GM12878 (cell line): ENCODE data around the gene CHMP6. TPM values are rescaled to one million over a fixed set of nuclear protein-coding genes. Genes with fewer than 3 reads are reported as not detected.

Experiments
- EED ChIP-seq: sonication (generic); IDR thresholded peaks from 2 replicates; pipeline ENCODE4 v1.6.1; 2016; ENCODE audit warnings: antibody characterized with exemption, low read depth
- GATAD2B ChIP-seq: fragments of 450-650 bp; conservative IDR thresholded peaks from 2 replicates; pipeline ENCODE4 v1.6.1; 2017; ENCODE audit warnings: low read depth, mild to moderate bottlenecking, moderate library complexity
- MXI1 ChIP-seq: fragments of 150-350 bp; IDR thresholded peaks from 2 replicates; pipeline ENCODE4 v1.6.1; 2011; ENCODE audit warnings: low read depth, mild to moderate bottlenecking, inconsistent platforms, low read length, improper control_type of control experiment
- NFIC ChIP-seq: IDR thresholded peaks from 2 replicates; pipeline ENCODE4 v1.6.1; 2012; ENCODE audit warnings: low read depth, mild to moderate bottlenecking, inconsistent platforms, low read length, moderate library complexity
- NR2F1 ChIP-seq: fragments of 450-650 bp; conservative IDR thresholded peaks from 2 replicates; pipeline ENCODE4 v1.6.1; 2017; ENCODE audit warnings: mild to moderate bottlenecking
- PML ChIP-seq: IDR thresholded peaks from 2 replicates; pipeline ENCODE4 v1.6.1; 2012; ENCODE audit warnings: low read length, inconsistent platforms
- SREBF1 ChIP-seq: IDR thresholded peaks from 2 replicates; pipeline ENCODE4 v1.6.1; 2012; ENCODE audit warnings: mild to moderate bottlenecking, low read length
- TCF12 ChIP-seq: IDR thresholded peaks from 2 replicates; pipeline ENCODE4 v1.6.1; 2011; ENCODE audit warnings: low read depth, mild to moderate bottlenecking, low read length
- polyA plus RNA-seq, 11 experiments: library from polyadenylated mRNA; depleted of rRNA in 4 of 11; unstranded in 6 of 11; stranded (reverse) in 5 of 11; fragments of >200 nt; fragmentation: Nextera tagmentation in 4 of 11; fragmentation: Illumina TruSeq in 1 of 11; extraction: Ambion mirVana in 4 of 11; extraction: Trizol in 1 of 11; gene quantifications; 1 replicate in 1 of 11; 2 replicates in 10 of 11; pipeline versions ENCODE4 v1.2.1 to v1.2.3, GENCODE V29; 2011 to 2016; ENCODE audit warnings: inconsistent platforms in 2 of 11, missing spikeins in 2 of 11, low read depth in 1 of 11
- total RNA-seq, 4 experiments: library from RNA; depleted of rRNA in 3 of 4; stranded (reverse); fragments of >200 nt in 3 of 4; fragmentation: Illumina TruSeq in 1 of 4; extraction: Trizol in 1 of 4; gene quantifications; 2 replicates each; pipeline versions ENCODE4 v1.2.1 to v1.2.3, GENCODE V29; 2013 to 2021
- TF ChIP-seq, protein P1 (sequence below): fragments of 450-650 bp; IDR thresholded peaks from 2 replicates; pipeline ENCODE4 v1.6.1; 2016; ENCODE audit warnings: mild to moderate bottlenecking
- TF ChIP-seq, protein P2 (sequence below): IDR thresholded peaks from 2 replicates; pipeline ENCODE4 v1.6.1; 2012; ENCODE audit warnings: low read length, inconsistent platforms
- TF ChIP-seq, protein P3 (sequence below): fragments of 150-350 bp; IDR thresholded peaks from 2 replicates; pipeline ENCODE4 v1.6.1; 2016; ENCODE audit warnings: low read depth, low read length
- TF ChIP-seq, protein P4 (sequence below), 3 experiments: IDR thresholded peaks in 2 of 3; conservative IDR thresholded peaks in 1 of 3; 2 replicates each; pipeline ENCODE4 v1.5.1; 2011; ENCODE audit warnings: low read depth in 3 of 3, low read length in 3 of 3, mild to moderate bottlenecking in 3 of 3, control low read depth in 2 of 3, moderate library complexity in 2 of 3, inconsistent platforms in 1 of 3, mixed read lengths in 1 of 3; ENCODE audit not compliant: control insufficient read depth in 2 of 3, insufficient read depth in 1 of 3; ENCODE audit errors: extremely low read depth in 1 of 3
- TF ChIP-seq, protein P5 (sequence below): fragments of 450-650 bp; IDR thresholded peaks from 2 replicates; pipeline ENCODE4 v1.6.1; 2016; ENCODE audit warnings: mild to moderate bottlenecking
- TF ChIP-seq, protein P6 (sequence below): fragments of 450-650 bp; IDR thresholded peaks from 2 replicates; pipeline ENCODE4 v1.6.1; 2017; ENCODE audit warnings: mild to moderate bottlenecking
- TF ChIP-seq, protein P7 (sequence below): fragments of 450-650 bp; IDR thresholded peaks from 2 replicates; pipeline ENCODE4 v1.6.1; 2018; ENCODE audit warnings: borderline replicate concordance, mild to moderate bottlenecking; ENCODE audit not compliant: partially characterized antibody

The CHMP6 gene
- total and polyA plus RNA-seq, 10 of the 15 experiments (the other 5 are each of a cell fraction or from before 2014, with no cell fraction given) = 0.21 to 37.9 (median 14.7) TPM

DNA sequence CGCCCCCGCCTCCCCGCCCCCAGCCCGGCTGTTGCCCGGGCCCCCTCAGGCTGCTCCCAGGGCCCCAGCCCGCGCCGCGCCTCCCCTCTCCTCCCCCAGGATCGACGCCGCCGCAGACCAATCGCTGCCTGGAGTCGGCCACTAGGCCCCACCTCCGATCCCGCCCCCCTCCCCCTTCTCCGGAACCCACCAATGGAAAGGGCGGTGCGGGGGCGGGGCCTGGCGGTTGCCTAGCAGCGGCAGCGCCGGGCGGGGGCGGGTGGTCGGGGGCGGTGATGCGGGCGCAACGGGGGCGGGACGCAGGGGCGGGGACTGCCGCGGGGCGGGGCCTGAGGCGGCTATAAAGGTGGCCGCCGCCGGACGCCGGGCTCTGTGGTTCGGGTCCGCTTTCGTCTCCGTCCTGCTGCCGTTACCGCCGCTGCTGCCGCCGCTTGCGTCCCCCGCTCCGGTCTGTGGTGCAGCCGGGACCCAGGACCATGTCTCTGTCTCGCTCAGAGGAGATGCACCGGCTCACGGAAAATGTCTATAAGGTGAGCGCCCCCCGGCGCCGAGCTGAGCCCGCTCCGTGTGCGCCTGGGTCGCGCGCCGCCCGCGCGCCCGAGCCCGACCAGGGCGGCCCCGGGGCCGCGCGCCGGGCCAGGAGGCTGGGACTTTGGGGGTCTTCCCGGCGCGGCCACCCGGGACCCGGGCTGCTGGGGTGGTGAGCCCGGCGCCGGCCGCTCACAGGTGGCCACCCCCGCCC, 43.3 kb downstream of the CHMP6 start, which contains the start of gene BAIAP2 (continued):
- TF ChIP-seq MXI1 = no peak
- no peak for TF ChIP-seq NR2F1
- TF ChIP-seq TCF12 = peak; percentile 70; the same call in 1 of the 2 replicates
- TF ChIP-seq, protein P1, sequence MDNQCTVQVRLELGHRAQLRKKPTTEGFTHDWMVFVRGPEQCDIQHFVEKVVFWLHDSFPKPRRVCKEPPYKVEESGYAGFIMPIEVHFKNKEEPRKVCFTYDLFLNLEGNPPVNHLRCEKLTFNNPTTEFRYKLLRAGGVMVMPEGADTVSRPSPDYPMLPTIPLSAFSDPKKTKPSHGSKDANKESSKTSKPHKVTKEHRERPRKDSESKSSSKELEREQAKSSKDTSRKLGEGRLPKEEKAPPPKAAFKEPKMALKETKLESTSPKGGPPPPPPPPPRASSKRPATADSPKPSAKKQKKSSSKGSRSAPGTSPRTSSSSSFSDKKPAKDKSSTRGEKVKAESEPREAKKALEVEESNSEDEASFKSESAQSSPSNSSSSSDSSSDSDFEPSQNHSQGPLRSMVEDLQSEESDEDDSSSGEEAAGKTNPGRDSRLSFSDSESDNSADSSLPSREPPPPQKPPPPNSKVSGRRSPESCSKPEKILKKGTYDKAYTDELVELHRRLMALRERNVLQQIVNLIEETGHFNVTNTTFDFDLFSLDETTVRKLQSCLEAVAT = no peak
- no peak for TF ChIP-seq EED
- TF ChIP-seq, protein P2, sequence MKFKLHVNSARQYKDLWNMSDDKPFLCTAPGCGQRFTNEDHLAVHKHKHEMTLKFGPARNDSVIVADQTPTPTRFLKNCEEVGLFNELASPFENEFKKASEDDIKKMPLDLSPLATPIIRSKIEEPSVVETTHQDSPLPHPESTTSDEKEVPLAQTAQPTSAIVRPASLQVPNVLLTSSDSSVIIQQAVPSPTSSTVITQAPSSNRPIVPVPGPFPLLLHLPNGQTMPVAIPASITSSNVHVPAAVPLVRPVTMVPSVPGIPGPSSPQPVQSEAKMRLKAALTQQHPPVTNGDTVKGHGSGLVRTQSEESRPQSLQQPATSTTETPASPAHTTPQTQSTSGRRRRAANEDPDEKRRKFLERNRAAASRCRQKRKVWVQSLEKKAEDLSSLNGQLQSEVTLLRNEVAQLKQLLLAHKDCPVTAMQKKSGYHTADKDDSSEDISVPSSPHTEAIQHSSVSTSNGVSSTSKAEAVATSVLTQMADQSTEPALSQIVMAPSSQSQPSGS = no peak
- no peak for TF ChIP-seq SREBF1
- TF ChIP-seq, protein P3, sequence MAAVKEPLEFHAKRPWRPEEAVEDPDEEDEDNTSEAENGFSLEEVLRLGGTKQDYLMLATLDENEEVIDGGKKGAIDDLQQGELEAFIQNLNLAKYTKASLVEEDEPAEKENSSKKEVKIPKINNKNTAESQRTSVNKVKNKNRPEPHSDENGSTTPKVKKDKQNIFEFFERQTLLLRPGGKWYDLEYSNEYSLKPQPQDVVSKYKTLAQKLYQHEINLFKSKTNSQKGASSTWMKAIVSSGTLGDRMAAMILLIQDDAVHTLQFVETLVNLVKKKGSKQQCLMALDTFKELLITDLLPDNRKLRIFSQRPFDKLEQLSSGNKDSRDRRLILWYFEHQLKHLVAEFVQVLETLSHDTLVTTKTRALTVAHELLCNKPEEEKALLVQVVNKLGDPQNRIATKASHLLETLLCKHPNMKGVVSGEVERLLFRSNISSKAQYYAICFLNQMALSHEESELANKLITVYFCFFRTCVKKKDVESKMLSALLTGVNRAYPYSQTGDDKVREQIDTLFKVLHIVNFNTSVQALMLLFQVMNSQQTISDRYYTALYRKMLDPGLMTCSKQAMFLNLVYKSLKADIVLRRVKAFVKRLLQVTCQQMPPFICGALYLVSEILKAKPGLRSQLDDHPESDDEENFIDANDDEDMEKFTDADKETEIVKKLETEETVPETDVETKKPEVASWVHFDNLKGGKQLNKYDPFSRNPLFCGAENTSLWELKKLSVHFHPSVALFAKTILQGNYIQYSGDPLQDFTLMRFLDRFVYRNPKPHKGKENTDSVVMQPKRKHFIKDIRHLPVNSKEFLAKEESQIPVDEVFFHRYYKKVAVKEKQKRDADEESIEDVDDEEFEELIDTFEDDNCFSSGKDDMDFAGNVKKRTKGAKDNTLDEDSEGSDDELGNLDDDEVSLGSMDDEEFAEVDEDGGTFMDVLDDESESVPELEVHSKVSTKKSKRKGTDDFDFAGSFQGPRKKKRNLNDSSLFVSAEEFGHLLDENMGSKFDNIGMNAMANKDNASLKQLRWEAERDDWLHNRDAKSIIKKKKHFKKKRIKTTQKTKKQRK = no peak
- TF ChIP-seq, protein P4, sequence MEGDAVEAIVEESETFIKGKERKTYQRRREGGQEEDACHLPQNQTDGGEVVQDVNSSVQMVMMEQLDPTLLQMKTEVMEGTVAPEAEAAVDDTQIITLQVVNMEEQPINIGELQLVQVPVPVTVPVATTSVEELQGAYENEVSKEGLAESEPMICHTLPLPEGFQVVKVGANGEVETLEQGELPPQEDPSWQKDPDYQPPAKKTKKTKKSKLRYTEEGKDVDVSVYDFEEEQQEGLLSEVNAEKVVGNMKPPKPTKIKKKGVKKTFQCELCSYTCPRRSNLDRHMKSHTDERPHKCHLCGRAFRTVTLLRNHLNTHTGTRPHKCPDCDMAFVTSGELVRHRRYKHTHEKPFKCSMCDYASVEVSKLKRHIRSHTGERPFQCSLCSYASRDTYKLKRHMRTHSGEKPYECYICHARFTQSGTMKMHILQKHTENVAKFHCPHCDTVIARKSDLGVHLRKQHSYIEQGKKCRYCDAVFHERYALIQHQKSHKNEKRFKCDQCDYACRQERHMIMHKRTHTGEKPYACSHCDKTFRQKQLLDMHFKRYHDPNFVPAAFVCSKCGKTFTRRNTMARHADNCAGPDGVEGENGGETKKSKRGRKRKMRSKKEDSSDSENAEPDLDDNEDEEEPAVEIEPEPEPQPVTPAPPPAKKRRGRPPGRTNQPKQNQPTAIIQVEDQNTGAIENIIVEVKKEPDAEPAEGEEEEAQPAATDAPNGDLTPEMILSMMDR (IDR thresholded peaks at IDR 0.05 in 2 of 3, conservative IDR thresholded peaks at IDR 0.05 in 1 of 3; ENCODE audit: control insufficient read depth in 2 of 3, extremely low read depth in 1 of 3, insufficient read depth in 1 of 3, low read depth in 3 of 3, low read length in 3 of 3) = peak in 1 of 3 experiments; percentile 3; a peak in 1 of 6 replicates
- TF ChIP-seq NFIC = no peak
- no peak for TF ChIP-seq PML
- no peak for TF ChIP-seq GATAD2B
- TF ChIP-seq, protein P5, sequence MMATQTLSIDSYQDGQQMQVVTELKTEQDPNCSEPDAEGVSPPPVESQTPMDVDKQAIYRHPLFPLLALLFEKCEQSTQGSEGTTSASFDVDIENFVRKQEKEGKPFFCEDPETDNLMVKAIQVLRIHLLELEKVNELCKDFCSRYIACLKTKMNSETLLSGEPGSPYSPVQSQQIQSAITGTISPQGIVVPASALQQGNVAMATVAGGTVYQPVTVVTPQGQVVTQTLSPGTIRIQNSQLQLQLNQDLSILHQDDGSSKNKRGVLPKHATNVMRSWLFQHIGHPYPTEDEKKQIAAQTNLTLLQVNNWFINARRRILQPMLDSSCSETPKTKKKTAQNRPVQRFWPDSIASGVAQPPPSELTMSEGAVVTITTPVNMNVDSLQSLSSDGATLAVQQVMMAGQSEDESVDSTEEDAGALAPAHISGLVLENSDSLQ = peak; percentile 95
- TF ChIP-seq, protein P6, sequence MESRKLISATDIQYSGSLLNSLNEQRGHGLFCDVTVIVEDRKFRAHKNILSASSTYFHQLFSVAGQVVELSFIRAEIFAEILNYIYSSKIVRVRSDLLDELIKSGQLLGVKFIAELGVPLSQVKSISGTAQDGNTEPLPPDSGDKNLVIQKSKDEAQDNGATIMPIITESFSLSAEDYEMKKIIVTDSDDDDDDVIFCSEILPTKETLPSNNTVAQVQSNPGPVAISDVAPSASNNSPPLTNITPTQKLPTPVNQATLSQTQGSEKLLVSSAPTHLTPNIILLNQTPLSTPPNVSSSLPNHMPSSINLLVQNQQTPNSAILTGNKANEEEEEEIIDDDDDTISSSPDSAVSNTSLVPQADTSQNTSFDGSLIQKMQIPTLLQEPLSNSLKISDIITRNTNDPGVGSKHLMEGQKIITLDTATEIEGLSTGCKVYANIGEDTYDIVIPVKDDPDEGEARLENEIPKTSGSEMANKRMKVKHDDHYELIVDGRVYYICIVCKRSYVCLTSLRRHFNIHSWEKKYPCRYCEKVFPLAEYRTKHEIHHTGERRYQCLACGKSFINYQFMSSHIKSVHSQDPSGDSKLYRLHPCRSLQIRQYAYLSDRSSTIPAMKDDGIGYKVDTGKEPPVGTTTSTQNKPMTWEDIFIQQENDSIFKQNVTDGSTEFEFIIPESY = no peak
- TF ChIP-seq, protein P7, sequence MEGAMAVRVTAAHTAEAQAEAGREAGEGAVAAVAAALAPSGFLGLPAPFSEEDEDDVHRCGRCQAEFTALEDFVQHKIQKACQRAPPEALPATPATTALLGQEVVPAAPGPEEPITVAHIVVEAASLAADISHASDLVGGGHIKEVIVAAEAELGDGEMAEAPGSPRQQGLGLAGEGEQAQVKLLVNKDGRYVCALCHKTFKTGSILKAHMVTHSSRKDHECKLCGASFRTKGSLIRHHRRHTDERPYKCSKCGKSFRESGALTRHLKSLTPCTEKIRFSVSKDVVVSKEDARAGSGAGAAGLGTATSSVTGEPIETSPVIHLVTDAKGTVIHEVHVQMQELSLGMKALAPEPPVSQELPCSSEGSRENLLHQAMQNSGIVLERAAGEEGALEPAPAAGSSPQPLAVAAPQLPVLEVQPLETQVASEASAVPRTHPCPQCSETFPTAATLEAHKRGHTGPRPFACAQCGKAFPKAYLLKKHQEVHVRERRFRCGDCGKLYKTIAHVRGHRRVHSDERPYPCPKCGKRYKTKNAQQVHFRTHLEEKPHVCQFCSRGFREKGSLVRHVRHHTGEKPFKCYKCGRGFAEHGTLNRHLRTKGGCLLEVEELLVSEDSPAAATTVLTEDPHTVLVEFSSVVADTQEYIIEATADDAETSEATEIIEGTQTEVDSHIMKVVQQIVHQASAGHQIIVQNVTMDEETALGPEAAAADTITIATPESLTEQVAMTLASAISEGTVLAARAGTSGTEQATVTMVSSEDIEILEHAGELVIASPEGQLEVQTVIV = no peak
